ENCODE results near the gene THRA. TPM values are rescaled to one million over a fixed set of nuclear protein-coding genes. Genes with fewer than 3 reads are reported as not detected.

THRA gene
- total and polyA plus RNA-seq, 9 of the 15 experiments (the other 6 are each of a cell fraction or from before 2014, with no cell fraction given), result 0.34 to 23.4 (median 12.7) TPM

- TF ChIP-seq SFPQ (IDR thresholded peaks at IDR 0.05; ENCODE audit: low read depth, low read length), result no peak
- no peak for TF ChIP-seq GTF2E2 (tag; IDR thresholded peaks at IDR 0.05)
- TF ChIP-seq BDP1 (IDR thresholded peaks at IDR 0.05; ENCODE audit: insufficient read depth, insufficient read length), result no peak
- TF ChIP-seq HBP1 (CRISPR knock-in tag; IDR thresholded peaks at IDR 0.05), result no peak
- peak; percentile 91 for TF ChIP-seq ZNF143 (CRISPR knock-in tag; IDR thresholded peaks at IDR 0.05)
- no peak for TF ChIP-seq ZBTB40 (IDR thresholded peaks at IDR 0.05)
- no peak for TF ChIP-seq ZBTB40 (CRISPR knock-in tag; IDR thresholded peaks at IDR 0.05)
- no peak for TF ChIP-seq ZNF134 (CRISPR knock-in tag; conservative IDR thresholded peaks at IDR 0.05)
- TF ChIP-seq HEY1 (CRISPR knock-in tag; IDR thresholded peaks at IDR 0.05; ENCODE audit: borderline replicate concordance), result no peak
- no peak for TF ChIP-seq ZNF146 (CRISPR knock-in tag; IDR thresholded peaks at IDR 0.05; ENCODE audit: unreplicated experiment)
- no peak for TF ChIP-seq E2F3 (CRISPR knock-in tag; IDR thresholded peaks at IDR 0.05)
- TF ChIP-seq ZNF12 (CRISPR knock-in tag; IDR thresholded peaks at IDR 0.05), result no peak
- no peak for TF ChIP-seq KDM5B (IDR thresholded peaks at IDR 0.05; ENCODE audit: insufficient replicate concordance, low read depth, low read length)
- TF ChIP-seq RB1 (IDR thresholded peaks at IDR 0.05; ENCODE audit: low read depth), result no peak; the same call in 1 of the 2 replicates
- no peak for TF ChIP-seq SNRNP70 (optimal IDR thresholded peaks at IDR 0.05; ENCODE audit: low read depth, low read length)
- no peak for TF ChIP-seq ZFPM2 (CRISPR knock-in tag; IDR thresholded peaks at IDR 0.05)
- TF ChIP-seq NR1H2 (CRISPR knock-in tag; IDR thresholded peaks at IDR 0.05), result no peak
These were observed 38.1 kb downstream of the THRA start (continued) for GRCh38 chr17:40100669-40101366.

Measured in K562 (cell line).